GM23248 (cell line): ENCODE results near the gene HSD17B12. TPM values are rescaled to one million over a fixed set of nuclear protein-coding genes. Genes with fewer than 3 reads are reported as not detected.
A peak's percentile ranks its signal among the peaks of the same experiment; 100 is the strongest.

Experiments used
- DNase-seq: peaks from one replicate; pipeline ENCODE4 v3.0.0-alpha.2; 2015
- H2AFZ ChIP-seq: fragments of 200-600 bp; sonication (generic); 2 replicates; pipeline ENCODE4 v1.6.1; 2016; ENCODE audit warnings: antibody characterized with exemption
- H3F3A ChIP-seq: fragments of 200-600 bp; sonication (generic); 2 replicates; pipeline ENCODE4 v1.6.1; 2016; ENCODE audit warnings: mild to moderate bottlenecking, antibody characterized with exemption, mixed run types; ENCODE audit not compliant: insufficient read depth
- H3K27ac ChIP-seq: fragments of 200-600 bp; sonication (generic); 2 replicates; pipeline ENCODE4 v1.5.1; 2016; ENCODE audit warnings: mild to moderate bottlenecking
- H3K27me3 ChIP-seq: fragments of 200-600 bp; sonication (generic); replicated peaks from 2 replicates; pipeline ENCODE4 v1.6.1; 2016; ENCODE audit warnings: mild to moderate bottlenecking; ENCODE audit not compliant: insufficient read depth
- H3K36me3 ChIP-seq: fragments of 200-600 bp; sonication (generic); 2 replicates; pipeline ENCODE4 v1.6.1; 2016; ENCODE audit warnings: low read depth, mild to moderate bottlenecking
- H3K4me1 ChIP-seq: fragments of 200-600 bp; sonication (generic); 2 replicates; pipeline ENCODE4 v1.6.1; 2016; ENCODE audit warnings: mild to moderate bottlenecking; ENCODE audit not compliant: insufficient read depth
- H3K4me2 ChIP-seq: fragments of 200-600 bp; sonication (generic); one replicate; pipeline ENCODE4 v1.6.1; 2016; ENCODE audit warnings: mild to moderate bottlenecking; ENCODE audit not compliant: unreplicated experiment
- H3K4me3 ChIP-seq: fragments of 200-600 bp; sonication (generic); 2 replicates; pipeline ENCODE4 v1.5.1; 2016; ENCODE audit warnings: mild to moderate bottlenecking
- H3K79me2 ChIP-seq: fragments of 200-600 bp; sonication (generic); 2 replicates; pipeline ENCODE4 v1.6.1; 2016; ENCODE audit warnings: mild to moderate bottlenecking; ENCODE audit not compliant: insufficient read depth
- H3K9ac ChIP-seq: fragments of 200-600 bp; sonication (generic); 2 replicates; pipeline ENCODE4 v1.6.1; 2016; ENCODE audit warnings: mild to moderate bottlenecking
- H3K9me2 ChIP-seq: fragments of 200-600 bp; sonication (generic); 2 replicates; pipeline ENCODE4 v1.6.1; 2016; ENCODE audit warnings: mixed run types, mild to moderate bottlenecking, moderate library complexity; ENCODE audit not compliant: insufficient read depth
- H3K9me3 ChIP-seq: fragments of 200-600 bp; sonication (generic); one replicate; pipeline ENCODE4 v1.6.1; 2017; ENCODE audit warnings: low read depth
- H4K20me1 ChIP-seq: fragments of 200-600 bp; sonication (generic); 2 replicates; pipeline ENCODE4 v1.6.0; 2016; ENCODE audit not compliant: insufficient read depth
- EZH2 ChIP-seq: fragments of 200-600 bp; sonication (generic); IDR thresholded peaks from 2 replicates; pipeline ENCODE4 v1.6.1; 2018; ENCODE audit warnings: antibody characterized with exemption, mild to moderate bottlenecking; ENCODE audit not compliant: insufficient read depth, poor library complexity, severe bottlenecking
- EZH2phosphoT487 ChIP-seq: fragments of 200-600 bp; sonication (generic); IDR thresholded peaks from 2 replicates; pipeline ENCODE4 v1.6.1; 2018; ENCODE audit warnings: antibody characterized with exemption, moderate library complexity, mild to moderate bottlenecking, low read depth; ENCODE audit not compliant: insufficient read depth
- WGBS, 2 experiments: methylation state at CpG; one replicate each; pipeline ENCODE4 v1.1.6; 2015 to 2017; ENCODE audit warnings: low lambda C conversion rate in 2 of 2, low coverage in 1 of 2; ENCODE audit errors: missing lambda C conversion rate in 2 of 2; 5-methylcytosine and 5-hydroxymethylcytosine counted together
- in situ Hi-C: fragments of 300-500 bp; cut with MboI; formaldehyde crosslinking; loops from 2 replicates; pipeline ENCODE4 v1.15.0; 2020
- polyA plus RNA-seq: library from polyadenylated mRNA; unstranded; fragments of >200 nt; fragmentation: Nextera tagmentation; extraction: Ambion mirVana; gene quantifications from 2 replicates; pipeline ENCODE4 v1.2.1, GENCODE V29; 2016
- total RNA-seq: library from RNA; depleted of rRNA; stranded (reverse); fragments of >200 nt; shearing (Covaris generic); gene quantifications from 2 replicates; pipeline ENCODE4 v1.2.3, GENCODE V29; 2014

Gene HSD17B12
- total and polyA plus RNA-seq, 2 experiments from 2014 or later, result 105 to 113 TPM

DNA sequence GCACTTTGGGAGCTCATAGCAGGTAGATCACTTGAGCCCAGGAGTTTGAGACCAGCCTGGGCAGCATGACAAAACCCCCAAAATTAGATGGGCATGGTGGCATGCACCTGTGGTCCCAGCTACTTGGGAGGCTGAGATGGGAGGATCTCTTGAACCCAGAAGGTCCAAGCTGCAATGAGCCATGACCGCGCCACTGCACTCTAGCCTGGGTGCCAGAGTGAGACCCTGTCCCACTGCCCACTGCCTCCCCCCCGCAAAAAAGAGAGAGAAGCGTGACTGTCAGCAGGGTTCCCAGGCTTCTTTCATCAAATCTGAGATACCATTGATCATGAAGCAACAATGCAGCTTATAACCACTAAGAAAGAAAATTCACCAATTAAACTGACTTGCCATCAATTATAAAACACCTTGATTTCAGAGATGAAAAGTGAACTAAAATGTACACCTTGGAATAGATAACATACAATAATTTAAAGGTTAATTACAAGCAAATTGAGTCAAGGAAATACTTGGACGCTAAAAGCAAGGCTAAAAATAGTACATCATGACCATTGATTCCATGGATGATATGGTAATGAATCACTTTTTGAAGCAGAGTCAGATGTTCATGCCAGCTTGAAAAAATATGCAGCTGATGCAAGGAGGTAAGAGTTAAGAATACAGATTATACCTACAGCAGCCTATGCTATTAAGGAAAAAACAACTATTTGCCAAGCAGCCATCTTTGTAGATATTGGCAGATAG is 109.3 kb downstream of the HSD17B12 start:
- Histone ChIP-seq H3K9ac (peak overlapping the region; percentile 64), H3K27me3 (no peaks in the 10 kb centered on the region), H3K9me3 (no peaks in the 10 kb centered on the region), H3K36me3 (no peaks in the 10 kb centered on the region), H3K79me2 (0 out of 2 replicates have a peak, but pooled peaks cover 9% of the 10 kb centered on the region), H3K4me3 (peak overlapping the region; percentile 41), H3K9me2 (no peaks in the 10 kb centered on the region), H3K27ac (peak overlapping the region; percentile 93), H3K4me2 (peak overlapping the region; percentile 60), H2AFZ (peak overlapping the region; percentile 56), H3K4me1 (peaks cover 16% of the 10 kb centered on the region), H3F3A (peaks cover 15% of the 10 kb centered on the region), H4K20me1 (no peaks in the 10 kb centered on the region)
- peak; percentile 79 for DNase-seq
- 77 to 81% methylated on average over 5 of the region's 5 CpGs for WGBS, 2 experiments
- in situ Hi-C loops, result no loop called here
- no peak for TF ChIP-seq EZH2
- TF ChIP-seq EZH2phosphoT487, result no peak

DNA sequence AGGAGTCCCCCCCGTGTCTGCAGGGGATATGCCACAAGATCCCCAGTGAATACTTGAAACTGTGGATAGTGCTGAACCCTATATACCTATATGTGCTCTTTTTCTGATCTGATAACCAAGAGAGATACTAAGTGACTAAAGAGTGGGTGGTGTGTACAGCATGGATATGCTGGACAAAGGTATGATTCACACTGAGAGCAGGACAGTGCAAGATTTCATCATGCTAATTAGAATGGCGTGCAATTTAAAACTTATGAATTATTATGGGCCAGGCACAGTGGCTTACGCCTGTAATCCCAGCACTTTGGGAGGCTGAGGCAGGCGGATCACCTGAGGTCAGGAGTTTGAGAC is 109.9 kb downstream of the HSD17B12 start:
- Histone ChIP-seq H3F3A (peaks cover 15% of the 10 kb centered on the region), H3K4me3 (peak overlapping the region; percentile 41), H2AFZ (peak overlapping the region; percentile 56), H3K9me3 (no peaks in the 10 kb centered on the region), H3K4me2 (peak overlapping the region; percentile 60), H3K9me2 (no peaks in the 10 kb centered on the region), H3K27me3 (no peaks in the 10 kb centered on the region), H3K36me3 (no peaks in the 10 kb centered on the region), H3K4me1 (peaks cover 16% of the 10 kb centered on the region), H3K27ac (peak overlapping the region; percentile 93), H3K9ac (peak overlapping the region; percentile 64), H3K79me2 (0 out of 2 replicates have a peak, but pooled peaks cover 9% of the 10 kb centered on the region), H4K20me1 (no peaks in the 10 kb centered on the region)
- in situ Hi-C loops, result no loop called here
- WGBS, 2 experiments, result 67 to 71% methylated on average over 4 of the region's 4 CpGs
- TF ChIP-seq EZH2 (no peak), EZH2phosphoT487 (no peak)
- peak; percentile 78 for DNase-seq

- Histone ChIP-seq H2AFZ (no peak overlapping the region), H3K27ac (no peak overlapping the region), H3K4me2 (no peak overlapping the region), H3K9me3 (no peaks in the 10 kb centered on the region), H3K27me3 (no peaks in the 10 kb centered on the region), H4K20me1 (no peaks in the 10 kb centered on the region), H3F3A (peaks cover 13% of the 10 kb centered on the region), H3K79me2 (0 out of 2 replicates have a peak, but pooled peaks cover 6% of the 10 kb centered on the region), H3K4me3 (no peak overlapping the region), H3K9me2 (no peaks in the 10 kb centered on the region), H3K36me3 (0 out of 2 replicates have a peak, but pooled peaks cover 10% of the 10 kb centered on the region), H3K9ac (no peak overlapping the region), H3K4me1 (peaks cover 10% of the 10 kb centered on the region)
- in situ Hi-C loops, result no loop called here
- DNase-seq, result no peak
- WGBS, 2 experiments, result 96 to 98% methylated on average over 2 of the region's 2 CpGs
- TF ChIP-seq EZH2phosphoT487, result no peak
- TF ChIP-seq EZH2, result no peak
Observed at GRCh38 chr11:43797337-43797736, 116.8 kb downstream of the HSD17B12 start.

GRCh38 chr11:43797866-43798265 is 117.3 kb downstream of the HSD17B12 start:
- TF ChIP-seq EZH2 (no peak), EZH2phosphoT487 (no peak)
- H3K4me1 ChIP-seq, result peaks cover 10% of the 10 kb centered on the region
- H2AFZ ChIP-seq, result no peak overlapping the region
- no peak for DNase-seq
- H3K9ac ChIP-seq, result no peak overlapping the region
- no peaks in the 10 kb centered on the region for H4K20me1 ChIP-seq
- in situ Hi-C loops, result no loop called here
- H3K27ac ChIP-seq, result no peak overlapping the region
- H3K36me3 ChIP-seq, result 0 out of 2 replicates have a peak, but pooled peaks cover 10% of the 10 kb centered on the region
- H3K4me2 ChIP-seq, result no peak overlapping the region
- H3F3A ChIP-seq, result peaks cover 13% of the 10 kb centered on the region
- no peak overlapping the region for H3K4me3 ChIP-seq
- H3K79me2 ChIP-seq, result 0 out of 2 replicates have a peak, but pooled peaks cover 6% of the 10 kb centered on the region
- H3K27me3 ChIP-seq, result no peaks in the 10 kb centered on the region
- WGBS, 2 experiments, result 73 to 86% methylated on average over 2 of the region's 2 CpGs
- H3K9me2 ChIP-seq, result no peaks in the 10 kb centered on the region
- H3K9me3 ChIP-seq, result no peaks in the 10 kb centered on the region
